Measurements from ENCODE around the gene NUDT4.
"Not testable (repeated sequence)": the region's sequence is repeated elsewhere in the genome, so short reads cannot be mapped to it uniquely, and the experiment has no call there.

NUDT4 gene

DNA sequence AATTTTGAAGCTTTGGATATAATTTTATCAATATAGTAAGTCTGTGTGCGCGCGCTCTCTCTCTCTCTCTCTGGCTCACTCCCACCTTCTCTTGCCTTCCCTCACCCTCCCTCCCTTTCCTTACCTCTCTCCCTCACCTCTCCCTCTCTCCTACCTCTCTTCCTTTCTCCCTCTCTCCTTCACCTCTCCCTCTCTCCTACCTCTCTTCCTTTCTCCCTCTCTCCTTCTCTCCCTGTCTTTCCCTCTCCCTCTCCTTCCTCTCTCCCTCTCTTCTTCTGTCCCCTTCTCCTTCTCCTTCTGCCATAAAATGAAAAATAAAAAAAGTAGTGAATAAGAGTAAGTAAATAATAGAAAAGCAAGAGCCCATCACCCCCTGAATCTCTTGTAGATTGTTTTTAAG is 9.0 kb upstream of the NUDT4 start:
- DNase-seq (ENCODE audit: low spot score): no peak

DNA sequence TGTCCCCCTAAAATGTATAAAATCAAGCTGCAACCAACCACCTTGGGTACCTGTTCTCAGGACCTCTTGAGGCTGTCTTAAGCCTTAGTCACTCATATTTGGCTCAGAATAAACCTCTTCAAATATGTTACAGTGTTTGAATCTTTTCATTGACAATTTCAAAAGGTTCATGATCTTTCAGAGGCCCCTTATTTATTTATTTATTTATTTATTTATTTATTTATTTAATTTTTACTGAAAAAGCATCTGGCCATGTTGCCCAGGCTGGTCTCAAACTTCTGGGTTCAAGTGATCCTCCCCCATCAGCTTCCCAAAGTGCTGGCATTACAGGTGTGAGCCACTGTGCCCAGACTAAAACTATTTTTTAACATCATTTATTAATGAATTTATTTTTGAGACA is 8.2 kb upstream of the NUDT4 start:
- no peak for DNase-seq (ENCODE audit: low spot score)

DNA sequence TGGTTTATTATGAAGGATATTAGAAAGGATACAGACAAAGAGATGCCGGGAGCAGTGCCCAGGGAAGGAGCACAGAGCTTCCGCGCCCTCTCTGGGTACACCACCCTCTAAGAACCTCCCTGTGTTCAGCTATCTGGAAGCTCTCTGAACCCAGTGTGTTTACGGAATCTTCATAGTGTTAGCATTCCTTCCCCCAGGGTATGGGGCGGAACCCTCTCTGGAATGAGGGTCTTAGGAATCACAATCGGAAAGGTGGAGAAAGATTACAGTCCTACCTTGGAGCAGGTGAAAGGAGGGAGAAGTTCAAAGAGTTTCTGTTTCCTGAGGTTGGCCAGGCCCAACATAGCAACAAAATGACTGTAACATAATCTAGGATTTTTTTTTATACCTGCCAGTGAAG is 6.8 kb upstream of the NUDT4 start:
- DNase-seq (ENCODE audit: low spot score): no peak

DNA sequence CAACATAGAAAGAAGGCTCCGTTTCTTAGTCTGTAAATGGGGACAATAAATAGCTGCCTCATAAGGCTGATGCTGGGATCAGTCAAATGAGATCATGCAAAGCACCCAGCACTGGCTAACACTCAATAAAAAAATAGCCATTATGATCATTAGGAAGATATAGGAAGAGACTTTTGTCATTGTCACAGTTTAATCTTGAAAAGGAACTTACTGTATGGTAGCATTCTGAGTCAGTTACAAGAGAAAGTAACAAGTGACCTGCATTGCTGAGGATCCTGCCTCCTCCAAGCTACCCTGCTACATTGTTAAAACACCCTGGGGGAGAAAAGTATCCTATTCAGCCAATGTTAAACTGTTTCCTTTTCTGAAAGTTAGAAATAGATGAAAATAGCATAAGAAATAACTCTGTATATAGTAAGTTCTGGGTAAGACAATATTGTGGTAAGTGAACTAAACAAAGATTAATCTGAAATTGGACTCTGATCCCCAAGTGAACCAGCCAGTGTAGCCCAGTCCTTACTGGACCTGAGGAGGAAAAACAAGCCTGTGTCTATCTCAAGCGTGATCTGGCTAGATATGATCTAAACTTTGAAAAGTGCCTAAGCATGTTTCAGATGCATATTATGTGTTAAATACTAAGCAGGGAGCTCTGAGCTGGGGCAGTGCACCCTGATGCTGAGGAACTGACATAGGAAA is 3.6 kb upstream of the NUDT4 start:
- no peak for DNase-seq (ENCODE audit: low spot score)

DNA sequence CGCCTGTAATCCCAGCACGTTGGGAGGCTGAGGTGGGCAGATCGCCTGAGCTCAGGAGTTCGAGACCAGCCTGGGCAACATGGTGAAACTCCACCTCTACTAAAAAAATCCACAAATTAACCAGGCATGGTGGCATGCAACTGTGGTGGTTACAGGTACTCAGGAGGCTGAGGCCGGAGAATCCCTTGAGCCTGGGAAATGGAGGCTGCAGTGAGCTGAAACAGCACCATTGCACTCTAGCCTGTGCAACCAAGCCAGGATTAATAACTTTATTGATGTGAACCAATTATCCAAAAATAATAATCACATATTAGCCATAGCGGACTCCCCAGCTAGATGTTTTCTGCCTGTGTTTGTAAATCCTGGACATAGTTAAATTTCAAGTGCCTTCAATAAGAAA is 1.8 kb upstream of the NUDT4 start:
- DNase-seq (ENCODE audit: low spot score): no peak

DNA sequence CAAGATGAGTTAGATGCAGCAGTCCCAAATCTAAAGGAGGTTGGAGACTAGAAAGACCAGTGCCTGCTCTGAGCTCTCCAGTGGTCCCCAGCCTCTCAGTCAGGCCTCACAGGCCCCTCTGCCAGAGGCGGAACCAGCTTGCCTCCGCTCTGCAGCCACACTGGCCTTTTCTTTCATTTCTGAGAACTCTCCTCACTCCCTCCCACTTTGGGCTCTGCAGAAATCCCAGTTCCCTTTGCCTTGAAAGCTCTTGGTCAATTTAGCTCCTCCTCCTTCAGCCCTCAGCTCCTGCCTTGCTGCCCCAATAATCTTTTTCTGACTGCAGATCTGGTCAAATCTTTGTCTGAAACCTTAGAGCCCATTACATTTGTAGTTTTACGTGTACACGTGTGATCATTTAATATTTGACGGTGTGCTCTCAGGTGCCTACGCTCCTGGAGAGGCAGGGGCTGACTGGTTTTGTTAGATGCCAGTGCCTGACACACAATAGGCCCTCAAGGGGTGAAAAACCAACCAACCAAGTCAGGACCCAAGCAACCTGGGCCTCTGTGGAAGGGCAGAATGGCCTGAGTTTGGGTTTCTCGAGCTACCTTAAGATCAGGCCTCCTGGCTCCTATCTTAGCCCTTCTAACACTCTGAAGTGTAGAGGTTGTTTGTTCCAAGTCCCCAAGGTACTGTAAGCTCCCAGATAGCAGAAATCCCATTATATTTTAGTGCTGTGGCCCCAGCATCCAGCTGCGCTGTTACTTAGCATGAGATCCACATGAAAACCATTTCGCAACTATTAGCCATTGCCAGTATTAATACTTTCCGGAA is 1.1 kb upstream of the NUDT4 start:
- no peak for DNase-seq (ENCODE audit: low spot score)

DNA sequence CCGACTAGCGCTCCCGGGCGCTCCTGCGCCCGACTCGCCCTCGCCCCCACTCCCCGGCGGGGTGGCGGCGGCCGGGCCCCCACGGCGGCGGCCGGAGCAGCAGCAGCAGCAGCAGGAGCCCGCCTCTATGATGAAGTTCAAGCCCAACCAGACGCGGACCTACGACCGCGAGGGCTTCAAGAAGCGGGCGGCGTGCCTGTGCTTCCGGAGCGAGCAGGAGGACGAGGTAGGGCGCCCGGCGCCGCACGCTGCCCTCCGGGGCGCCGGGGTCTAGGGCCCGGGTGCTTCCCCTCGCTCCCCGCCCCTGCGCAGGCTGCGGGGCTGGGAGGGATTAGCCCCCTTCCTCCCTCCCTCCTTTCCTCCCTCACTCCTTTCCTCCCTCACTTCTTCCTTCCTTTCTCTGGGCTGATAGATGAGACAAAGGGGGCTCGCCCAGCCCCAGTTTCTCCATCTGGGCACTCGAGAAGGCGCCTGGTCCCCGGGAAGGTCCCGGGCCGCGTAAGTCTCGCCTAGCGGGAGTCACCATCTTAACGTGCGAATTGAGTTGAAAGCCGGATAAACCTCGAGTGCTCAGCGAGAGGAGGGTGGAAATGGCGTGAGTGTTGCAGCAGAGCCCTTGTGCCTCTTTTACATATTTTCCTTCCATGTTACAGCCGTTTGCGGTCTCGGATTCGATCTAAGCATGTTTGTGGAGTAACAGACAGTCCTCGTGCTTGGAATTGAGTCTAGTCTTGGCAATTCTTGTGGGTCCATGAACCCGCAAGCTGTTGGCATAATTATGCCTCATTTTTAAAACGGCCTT is 672 bp downstream of the NUDT4 start:
- DNase-seq (ENCODE audit: low spot score): peak; percentile 88

DNA sequence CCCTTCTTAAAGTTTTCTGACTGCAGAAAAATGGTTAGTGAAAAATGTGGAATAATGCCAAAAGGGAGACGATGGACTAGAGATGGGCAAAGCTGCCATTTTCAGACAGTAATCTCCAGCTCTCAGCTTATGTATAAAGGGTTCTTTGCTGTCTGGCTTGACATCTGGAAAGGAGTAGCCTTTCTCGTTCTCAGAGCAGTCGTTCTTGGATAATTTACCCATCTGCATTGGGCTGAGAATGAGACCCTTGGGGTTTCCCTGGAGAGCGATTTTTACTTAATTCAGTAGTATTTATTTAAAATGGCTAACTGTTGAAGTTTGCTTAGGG is 1.2 kb downstream of the NUDT4 start:
- no peak for DNase-seq (ENCODE audit: low spot score)

DNA sequence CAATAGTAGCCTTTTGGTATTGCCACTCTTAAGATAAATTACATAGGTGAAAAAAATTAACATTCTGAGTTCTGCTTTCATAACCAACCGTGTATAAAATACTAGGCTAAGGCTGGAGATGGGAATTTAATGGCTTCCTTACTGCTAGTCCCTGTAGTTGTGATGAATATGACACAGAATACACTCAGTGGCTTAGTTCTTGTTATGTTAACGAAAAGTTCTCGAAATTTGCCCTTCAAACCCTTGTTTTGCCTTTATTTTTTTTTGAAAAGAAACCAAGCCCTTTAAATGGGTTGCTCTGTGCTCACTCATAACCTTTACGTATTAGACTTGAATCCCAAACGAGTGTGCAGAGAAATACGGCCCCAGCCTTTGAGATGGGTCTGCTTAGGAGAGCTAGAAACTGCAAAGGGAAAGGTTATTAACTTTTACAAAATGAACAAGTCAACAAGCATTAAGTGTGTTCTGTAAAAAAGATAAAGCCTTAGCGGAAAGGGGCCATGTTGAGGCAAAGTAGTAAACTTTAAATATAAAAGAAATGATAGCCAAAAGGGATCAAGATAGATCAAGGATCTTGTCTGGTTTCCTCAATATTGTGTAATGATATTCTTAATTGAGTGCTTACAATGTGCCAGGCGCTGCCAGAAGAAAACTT is 1.7 kb downstream of the NUDT4 start:
- peak; percentile 52 for DNase-seq (ENCODE audit: low spot score)

DNA sequence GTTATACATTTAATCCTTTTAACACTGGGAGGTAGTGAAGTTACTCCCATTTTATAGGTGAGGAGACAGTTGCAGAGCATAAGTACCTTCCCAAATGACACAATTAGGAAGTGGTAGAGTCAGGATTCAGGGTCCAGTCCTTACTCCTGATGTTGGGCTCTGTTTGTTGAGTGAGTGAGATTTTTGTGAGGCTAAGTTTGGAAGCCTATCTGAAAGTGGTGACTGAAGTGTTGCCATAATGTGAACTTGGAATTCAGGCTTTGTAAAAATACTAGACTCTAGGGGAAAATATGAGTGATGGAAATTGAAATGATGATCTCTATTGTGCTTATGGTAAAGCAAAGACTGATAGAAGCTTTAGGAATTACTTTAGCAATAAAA is 2.2 kb downstream of the NUDT4 start:
- DNase-seq (ENCODE audit: low spot score): no peak

DNA sequence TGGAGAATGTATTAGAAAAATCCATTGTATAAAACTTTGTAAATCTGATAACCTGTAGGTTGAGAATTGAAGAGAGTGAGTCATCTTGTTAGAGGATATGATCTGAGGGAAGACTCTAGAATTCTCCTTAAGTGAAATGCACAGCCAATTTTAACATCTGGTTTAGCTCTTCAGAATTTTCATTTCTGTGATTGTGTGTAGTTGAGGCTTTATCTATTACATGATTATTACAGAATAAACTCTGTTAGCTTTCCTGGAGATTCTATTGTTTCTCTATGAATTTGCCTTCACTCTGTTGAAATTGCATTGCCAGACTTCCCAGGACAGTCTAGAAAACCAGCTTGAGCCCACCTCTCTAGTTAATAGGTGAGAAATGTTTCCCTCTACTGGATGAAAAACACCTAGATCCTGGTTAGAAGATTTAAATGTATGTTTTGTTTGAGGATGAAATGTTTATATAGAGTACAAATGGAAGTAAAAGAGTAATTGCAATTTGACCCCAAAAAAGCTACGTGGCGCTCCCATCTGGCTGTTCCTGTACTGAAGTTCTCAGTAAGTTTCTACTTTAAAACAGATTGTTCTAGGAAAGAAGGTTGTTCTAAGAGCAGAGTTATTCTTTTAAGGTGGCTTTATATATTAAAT is 2.9 kb downstream of the NUDT4 start:
- peak; percentile 56 for DNase-seq (ENCODE audit: low spot score)

DNA sequence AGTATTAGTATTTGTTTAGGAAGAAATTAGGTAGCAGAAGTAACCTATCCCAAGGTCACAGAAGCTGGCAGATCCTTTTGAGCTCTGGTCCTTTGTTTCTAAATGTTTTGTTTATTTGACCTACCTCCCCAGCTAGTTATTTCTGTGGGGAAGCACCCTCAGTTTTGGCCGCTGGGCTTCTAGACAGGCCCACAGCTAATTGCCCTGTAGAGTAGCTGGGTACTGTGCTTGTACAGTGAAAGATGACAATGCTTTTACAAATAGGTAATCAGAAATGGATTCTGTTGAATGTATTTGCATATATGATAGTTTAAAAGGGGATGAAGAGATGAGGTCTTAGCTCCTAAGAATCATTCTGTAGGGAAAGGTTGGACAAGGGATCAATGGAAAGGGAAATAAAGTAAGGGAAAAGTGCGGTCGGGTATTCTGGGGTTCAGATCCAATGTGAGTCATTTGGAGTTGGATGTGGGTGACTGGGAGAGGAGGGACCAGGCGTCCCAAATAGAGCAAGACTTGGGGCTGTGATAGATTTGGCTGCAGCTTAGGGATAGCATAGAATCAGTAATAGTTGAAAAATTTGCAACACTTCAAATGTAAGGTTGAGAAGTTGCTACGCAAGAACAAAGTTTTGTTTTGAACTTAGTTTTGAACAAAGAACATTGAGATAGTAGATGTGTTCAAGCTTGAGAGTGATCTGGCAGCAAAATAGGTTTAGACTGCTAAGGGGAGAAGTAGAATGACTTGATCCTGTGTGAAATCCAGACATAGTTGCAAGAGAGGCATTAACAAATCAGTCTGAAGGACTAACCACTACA is 3.6 kb downstream of the NUDT4 start:
- DNase-seq (ENCODE audit: low spot score): no peak

DNA sequence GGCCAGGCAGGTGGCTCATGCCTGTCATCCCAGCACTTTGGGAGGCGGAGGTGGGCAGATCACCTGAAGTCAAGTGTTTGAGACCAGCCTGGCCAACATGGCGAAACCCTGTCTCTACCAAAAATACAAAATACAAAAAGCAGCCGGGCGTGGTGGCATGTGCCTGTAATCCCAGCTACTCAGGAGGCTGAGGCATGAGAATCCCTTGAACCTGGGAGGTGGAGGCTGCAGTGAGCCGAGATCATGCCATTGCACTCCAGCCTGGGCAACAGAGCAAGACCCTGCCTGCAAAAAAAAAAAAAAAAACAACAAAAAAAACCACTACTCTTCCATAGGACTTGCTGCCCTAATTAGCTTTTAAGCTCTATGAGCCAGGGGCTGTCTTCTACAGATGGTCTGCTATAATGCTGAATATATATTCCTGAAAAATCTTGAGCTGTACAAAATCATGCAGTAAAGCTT is 4.3 kb downstream of the NUDT4 start:
- DNase-seq (ENCODE audit: low spot score): not testable (repeated sequence)

DNA sequence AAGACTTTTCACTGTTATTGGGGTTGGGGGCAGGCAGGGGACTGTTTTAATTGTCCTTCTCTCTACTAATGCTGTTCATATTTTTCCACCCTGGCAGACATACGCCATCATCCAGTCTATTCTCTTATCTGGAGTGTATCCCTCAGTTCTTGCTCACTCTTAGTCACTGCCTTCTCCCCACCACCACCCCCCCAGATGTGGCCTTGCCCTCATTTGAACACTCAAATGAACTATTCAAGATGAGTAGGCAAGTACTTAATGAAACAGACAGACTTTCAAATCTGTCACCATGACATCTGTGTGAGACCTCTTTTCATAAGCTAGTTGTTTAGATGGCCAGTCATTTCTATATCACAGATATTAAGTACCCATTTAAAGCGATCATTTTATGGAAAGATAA is 10.1 kb downstream of the NUDT4 start:
- DNase-seq (ENCODE audit: low spot score): no peak

DNA sequence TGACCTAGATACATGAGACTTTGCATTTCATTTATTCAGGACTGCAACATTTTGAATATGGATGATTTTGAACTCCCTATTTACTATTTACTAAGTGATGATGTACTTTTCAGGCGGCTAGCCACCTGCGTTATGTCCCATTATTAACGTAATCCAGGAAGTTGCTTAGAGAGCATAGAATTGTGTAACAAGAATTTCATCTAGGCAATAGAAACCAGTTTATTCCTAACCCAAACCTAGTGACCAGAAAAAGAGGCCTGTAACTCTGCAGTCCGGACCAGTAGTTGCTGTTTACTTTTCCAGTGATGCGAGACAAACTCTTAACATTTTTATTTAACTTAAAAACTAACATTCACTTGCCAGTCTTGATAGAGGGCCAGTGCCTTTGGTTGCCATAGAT is 12.3 kb downstream of the NUDT4 start:
- DNase-seq (ENCODE audit: low spot score): no peak

DNA sequence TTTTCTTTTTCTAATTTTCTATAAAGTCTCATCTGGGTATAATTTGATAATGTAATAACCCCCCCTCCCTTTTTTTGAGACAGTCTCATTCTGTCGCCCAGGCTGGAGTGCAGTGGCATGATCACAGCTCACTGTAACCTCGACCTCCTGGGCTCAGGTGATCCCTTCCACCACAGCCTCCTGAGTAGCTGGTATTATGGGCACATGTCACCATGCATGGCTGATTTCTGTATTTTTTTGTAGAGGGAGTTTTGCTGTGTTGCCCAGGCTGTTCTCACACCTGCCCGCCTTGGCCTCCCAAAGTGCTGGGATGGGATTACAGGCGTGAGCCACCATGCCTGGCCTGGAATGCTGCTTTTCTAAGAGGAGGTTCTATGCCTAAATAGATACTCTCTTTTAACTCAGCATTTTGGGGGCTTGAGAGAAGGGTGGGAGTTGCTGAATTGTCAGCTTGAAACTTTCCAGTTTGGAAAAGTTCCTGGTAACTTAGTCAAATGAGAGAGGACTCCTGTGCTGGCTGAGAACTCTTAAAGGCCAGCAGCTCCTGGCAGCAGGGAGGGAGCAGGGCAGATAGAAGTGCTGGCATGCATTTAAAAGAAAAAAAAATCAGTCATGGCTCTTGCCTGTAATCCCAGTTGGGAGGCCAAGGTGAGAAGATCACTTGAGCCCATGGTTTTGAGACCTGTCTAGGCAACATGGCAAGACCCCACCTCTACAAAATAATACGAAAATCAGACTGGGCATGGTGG is 13.0 kb downstream of the NUDT4 start:
- no peak for DNase-seq (ENCODE audit: low spot score)

DNA sequence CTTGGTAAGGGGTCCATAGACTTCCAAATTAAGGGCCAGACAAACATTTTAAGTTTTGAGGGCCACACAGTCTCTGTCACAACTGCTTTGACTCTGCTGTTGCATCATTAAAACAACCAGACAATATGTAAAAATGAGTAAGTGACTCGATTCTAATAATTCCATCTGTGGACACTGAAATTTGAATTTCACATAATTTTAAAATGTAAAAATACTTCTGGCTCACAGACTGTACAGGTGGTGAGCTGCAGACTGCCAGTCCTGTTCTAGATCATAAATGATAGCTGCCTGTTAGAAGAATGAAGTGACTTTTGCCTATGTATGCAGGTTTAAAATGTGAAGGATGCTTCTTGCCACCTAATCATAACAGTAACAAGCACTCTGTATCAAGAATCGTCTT is 15.7 kb downstream of the NUDT4 start:
- DNase-seq (ENCODE audit: low spot score): no peak

DNA sequence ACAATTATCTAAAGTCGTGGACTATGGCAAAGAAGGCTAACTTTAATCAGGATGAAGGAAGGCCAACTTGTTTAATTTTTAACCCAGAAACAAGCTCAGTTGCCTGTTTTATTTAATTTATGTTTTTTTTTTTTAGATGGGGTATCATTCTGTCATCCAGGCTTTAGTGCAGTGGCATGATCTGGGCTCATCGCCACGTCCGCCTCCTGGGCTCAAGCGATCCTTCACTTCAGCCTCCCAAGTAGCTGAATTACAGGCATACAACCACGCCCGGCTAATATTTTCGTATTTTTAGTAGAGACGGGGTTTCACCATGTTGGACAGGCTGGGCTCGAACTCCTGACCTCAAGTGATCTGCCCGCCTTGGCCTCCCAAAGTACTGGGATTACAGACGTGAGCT is 19.7 kb downstream of the NUDT4 start:
- no peak for DNase-seq (ENCODE audit: low spot score)

DNA sequence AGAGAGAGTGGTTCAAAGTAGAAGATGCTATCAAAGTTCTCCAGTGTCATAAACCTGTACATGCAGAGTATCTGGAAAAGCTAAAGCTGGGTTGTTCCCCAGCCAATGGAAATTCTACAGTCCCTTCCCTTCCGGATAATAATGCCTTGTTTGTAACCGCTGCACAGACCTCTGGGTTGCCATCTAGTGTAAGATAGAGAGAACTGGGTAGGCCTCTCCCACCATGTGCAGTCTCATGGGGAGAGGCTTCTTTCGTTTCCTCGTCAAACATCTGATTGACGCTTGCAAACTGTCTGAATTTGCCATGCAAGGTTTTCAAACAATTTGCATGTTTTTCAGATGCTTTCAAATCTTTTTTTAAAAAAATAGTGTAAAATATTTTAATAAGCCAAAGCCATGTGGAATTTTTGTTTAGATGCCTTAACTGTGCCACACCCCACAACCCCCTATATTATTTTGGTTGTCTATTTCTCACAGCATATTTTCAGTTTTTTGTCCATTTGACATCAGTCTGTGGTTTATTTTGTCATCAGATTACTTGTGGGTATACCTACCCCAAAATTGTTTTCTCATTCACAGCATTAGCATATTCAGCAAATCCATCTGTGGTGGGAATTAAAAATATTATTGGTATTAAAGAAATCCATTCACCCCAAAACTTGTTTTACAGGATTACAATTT is 21.6 kb downstream of the NUDT4 start:
- not testable (repeated sequence) for DNase-seq (ENCODE audit: low spot score)
